Measurements from ENCODE around the gene RNF38. TPM values are rescaled to one million over a fixed set of nuclear protein-coding genes. Genes with fewer than 3 reads are reported as not detected.
"Not testable (repeated sequence)": the region's sequence is repeated elsewhere in the genome, so short reads cannot be mapped to it uniquely, and the experiment has no call there.

The RNF38 gene
- total RNA-seq, 1 donor from 2014 or later = 30.2 TPM

DNA sequence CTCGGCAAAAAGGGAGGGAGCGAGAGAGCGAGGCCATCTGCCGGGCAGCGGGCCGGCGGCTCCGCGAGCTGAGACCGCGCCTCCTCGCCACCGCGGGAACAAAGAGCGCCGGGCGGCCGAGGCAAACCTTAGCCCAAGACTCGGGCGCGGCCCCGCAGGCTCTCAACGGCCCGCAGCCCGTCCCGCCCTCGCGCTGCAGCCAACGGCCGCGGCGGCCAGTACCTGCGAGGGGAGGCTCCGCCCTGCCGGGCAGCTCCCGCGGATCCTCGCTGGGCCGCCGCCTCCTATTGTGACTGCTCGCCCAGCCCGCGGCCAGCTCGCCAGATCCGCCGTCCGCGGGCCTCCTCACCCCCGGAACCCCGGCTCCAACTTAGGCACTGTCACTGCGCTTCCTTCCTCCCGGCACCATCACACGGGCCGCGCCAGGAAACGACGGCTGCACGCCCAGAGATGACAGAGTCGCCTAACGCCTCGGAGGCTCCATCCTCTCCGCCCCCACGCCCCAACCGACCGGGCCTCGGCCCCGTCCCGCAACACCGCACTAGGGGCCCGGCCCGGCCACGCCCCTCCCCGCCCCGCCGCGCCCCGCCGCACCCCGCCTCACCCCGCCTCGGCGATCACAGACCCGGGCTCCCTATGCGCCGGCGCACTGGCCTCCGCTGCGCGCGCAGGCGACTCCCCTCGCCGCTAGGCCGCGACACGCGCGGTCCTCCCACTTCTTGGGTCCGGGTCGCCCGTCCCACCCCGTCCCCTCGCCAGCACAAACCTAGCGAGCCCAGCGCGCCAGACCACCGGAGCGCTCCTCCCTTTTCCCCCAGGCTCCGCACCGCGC is 479 bp upstream of the RNF38 start:
- Mint-ChIP-seq H3K4me3 (ENCODE audit: unreplicated experiment) (peak overlapping the region; percentile 91), H3K4me1 (ENCODE audit: unreplicated experiment) (peaks cover 35% of the 10 kb centered on the region), H3K9me3 (ENCODE audit: unreplicated experiment) (no peaks in the 10 kb centered on the region), H3K27me3 (ENCODE audit: unreplicated experiment) (no peaks in the 10 kb centered on the region), H3K27ac (ENCODE audit: unreplicated experiment) (peak overlapping the region; percentile 96), H3K36me3 (ENCODE audit: unreplicated experiment) (no peaks in the 10 kb centered on the region)
- peak; percentile 95 for DNase-seq (ENCODE audit: extremely low spot score, unreplicated experiment)
- TF ChIP-seq, protein P1, sequence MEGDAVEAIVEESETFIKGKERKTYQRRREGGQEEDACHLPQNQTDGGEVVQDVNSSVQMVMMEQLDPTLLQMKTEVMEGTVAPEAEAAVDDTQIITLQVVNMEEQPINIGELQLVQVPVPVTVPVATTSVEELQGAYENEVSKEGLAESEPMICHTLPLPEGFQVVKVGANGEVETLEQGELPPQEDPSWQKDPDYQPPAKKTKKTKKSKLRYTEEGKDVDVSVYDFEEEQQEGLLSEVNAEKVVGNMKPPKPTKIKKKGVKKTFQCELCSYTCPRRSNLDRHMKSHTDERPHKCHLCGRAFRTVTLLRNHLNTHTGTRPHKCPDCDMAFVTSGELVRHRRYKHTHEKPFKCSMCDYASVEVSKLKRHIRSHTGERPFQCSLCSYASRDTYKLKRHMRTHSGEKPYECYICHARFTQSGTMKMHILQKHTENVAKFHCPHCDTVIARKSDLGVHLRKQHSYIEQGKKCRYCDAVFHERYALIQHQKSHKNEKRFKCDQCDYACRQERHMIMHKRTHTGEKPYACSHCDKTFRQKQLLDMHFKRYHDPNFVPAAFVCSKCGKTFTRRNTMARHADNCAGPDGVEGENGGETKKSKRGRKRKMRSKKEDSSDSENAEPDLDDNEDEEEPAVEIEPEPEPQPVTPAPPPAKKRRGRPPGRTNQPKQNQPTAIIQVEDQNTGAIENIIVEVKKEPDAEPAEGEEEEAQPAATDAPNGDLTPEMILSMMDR (IDR thresholded peaks at IDR 0.05) = no peak

DNA sequence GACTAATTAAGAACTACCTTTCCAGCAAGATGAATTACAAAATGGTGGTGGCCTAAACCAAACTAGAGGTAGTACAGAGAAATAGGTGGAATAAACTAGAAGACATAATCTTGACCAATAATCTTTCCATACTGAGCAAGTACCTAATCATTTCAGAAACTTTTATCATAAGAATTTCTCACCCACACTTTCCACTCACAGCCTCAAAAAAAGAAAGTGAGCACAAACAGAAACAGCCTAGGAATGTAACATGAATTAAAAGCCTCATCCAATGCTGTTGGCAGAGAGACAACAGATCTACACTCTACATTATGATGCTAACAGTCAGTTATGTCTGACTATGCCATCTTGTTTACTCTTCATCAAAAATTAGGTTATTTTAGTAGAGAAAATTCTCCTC is 1.3 kb downstream of the RNF38 start:
- no peak for DNase-seq (ENCODE audit: extremely low spot score, unreplicated experiment)
- H3K27ac Mint-ChIP-seq (ENCODE audit: unreplicated experiment) = peak overlapping the region; percentile 31

DNA sequence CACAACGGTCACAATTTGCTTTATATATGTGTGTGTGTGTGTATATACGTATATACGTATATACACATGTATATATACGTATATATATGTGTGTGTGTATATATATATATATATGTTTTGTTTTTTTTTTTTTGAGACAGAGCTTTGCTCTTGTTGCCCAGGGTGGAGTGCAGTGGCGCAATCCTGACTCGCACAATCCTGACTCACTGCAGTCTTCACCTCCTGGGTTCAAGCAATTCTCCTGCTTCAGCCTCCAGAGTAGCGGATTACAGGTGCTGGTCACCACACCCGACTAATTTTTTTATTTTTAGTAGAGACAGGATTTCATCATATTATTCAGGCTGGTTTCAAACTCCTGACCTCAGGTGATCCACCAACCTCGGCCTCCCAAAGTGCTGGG is 3.1 kb downstream of the RNF38 start:
- TF ChIP-seq, protein P1 (IDR thresholded peaks at IDR 0.05) = no peak
- H3K9me3 Mint-ChIP-seq (ENCODE audit: unreplicated experiment) = no peaks in the 10 kb centered on the region
- no peak for DNase-seq (ENCODE audit: extremely low spot score, unreplicated experiment)
- H3K4me3 Mint-ChIP-seq (ENCODE audit: unreplicated experiment) = no peak overlapping the region
- H3K27ac Mint-ChIP-seq (ENCODE audit: unreplicated experiment) = peak overlapping the region; percentile 67
- H3K4me1 Mint-ChIP-seq (ENCODE audit: unreplicated experiment) = peaks cover 43% of the 10 kb centered on the region
- no peaks in the 10 kb centered on the region for H3K36me3 Mint-ChIP-seq (ENCODE audit: unreplicated experiment)
- no peaks in the 10 kb centered on the region for H3K27me3 Mint-ChIP-seq (ENCODE audit: unreplicated experiment)

More for the DNA sequence above, 1.3 kb downstream of the RNF38 start:
- Mint-ChIP-seq H3K4me3 (ENCODE audit: unreplicated experiment) (peak overlapping the region; percentile 50), H3K4me1 (ENCODE audit: unreplicated experiment) (peaks cover 37% of the 10 kb centered on the region), H3K9me3 (ENCODE audit: unreplicated experiment) (no peaks in the 10 kb centered on the region), H3K36me3 (ENCODE audit: unreplicated experiment) (no peaks in the 10 kb centered on the region), H3K27me3 (ENCODE audit: unreplicated experiment) (no peaks in the 10 kb centered on the region)
- TF ChIP-seq, protein P1 (IDR thresholded peaks at IDR 0.05) = no peak

DNA sequence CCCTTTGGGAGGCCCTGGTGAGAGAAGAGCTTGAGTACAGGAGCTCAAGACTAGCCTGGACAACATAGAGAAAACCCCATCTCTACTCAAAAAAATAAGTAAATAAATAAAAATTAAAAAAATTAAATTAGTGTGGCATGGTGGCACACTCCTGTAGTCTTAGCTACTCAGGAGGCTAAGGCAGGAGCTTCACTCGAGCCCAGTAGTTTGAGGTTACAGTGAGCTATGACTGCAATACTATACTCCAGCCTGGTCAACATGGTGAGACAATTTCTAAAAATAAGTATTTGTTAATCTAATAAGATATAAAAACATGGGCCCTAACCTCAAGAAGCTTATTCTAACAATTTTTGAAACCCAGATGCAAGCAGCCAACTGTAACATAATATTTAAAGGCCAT is 7.6 kb downstream of the RNF38 start:
- H3K4me3 Mint-ChIP-seq (ENCODE audit: unreplicated experiment) = no peak overlapping the region
- no peak overlapping the region for H3K27ac Mint-ChIP-seq (ENCODE audit: unreplicated experiment)
- no peak for DNase-seq (ENCODE audit: extremely low spot score, unreplicated experiment)
- H3K36me3 Mint-ChIP-seq (ENCODE audit: unreplicated experiment) = peaks cover 17% of the 10 kb centered on the region
- peaks cover 30% of the 10 kb centered on the region for H3K4me1 Mint-ChIP-seq (ENCODE audit: unreplicated experiment)
- TF ChIP-seq, protein P1 (IDR thresholded peaks at IDR 0.05) = no peak
- no peaks in the 10 kb centered on the region for H3K9me3 Mint-ChIP-seq (ENCODE audit: unreplicated experiment)
- no peaks in the 10 kb centered on the region for H3K27me3 Mint-ChIP-seq (ENCODE audit: unreplicated experiment)

DNA sequence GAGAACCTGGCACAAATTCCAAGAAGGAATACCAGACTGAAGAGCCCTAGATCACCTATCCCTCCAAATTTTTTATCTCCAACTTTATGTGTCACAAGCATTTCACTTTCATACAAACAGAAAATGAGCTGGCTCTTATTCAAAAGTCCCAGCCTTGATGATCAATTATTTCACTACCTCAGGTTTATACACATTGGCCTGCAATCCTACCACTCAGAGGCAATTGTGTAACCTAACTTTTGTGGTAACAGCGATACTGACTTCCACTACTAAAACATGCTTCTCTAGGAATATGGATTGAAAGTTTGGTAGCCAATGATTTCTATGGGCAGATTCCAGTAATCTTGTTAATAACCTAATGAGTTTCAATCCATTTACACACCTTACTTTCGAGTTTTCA is 10.5 kb downstream of the RNF38 start:
- no peaks in the 10 kb centered on the region for H3K27me3 Mint-ChIP-seq (ENCODE audit: unreplicated experiment)
- TF ChIP-seq, protein P1 (IDR thresholded peaks at IDR 0.05) = no peak
- peaks cover 21% of the 10 kb centered on the region for H3K4me1 Mint-ChIP-seq (ENCODE audit: unreplicated experiment)
- no peaks in the 10 kb centered on the region for H3K9me3 Mint-ChIP-seq (ENCODE audit: unreplicated experiment)
- H3K4me3 Mint-ChIP-seq (ENCODE audit: unreplicated experiment) = no peak overlapping the region
- no peak overlapping the region for H3K27ac Mint-ChIP-seq (ENCODE audit: unreplicated experiment)
- H3K36me3 Mint-ChIP-seq (ENCODE audit: unreplicated experiment) = peaks cover 21% of the 10 kb centered on the region
- DNase-seq (ENCODE audit: extremely low spot score, unreplicated experiment) = no peak

DNA sequence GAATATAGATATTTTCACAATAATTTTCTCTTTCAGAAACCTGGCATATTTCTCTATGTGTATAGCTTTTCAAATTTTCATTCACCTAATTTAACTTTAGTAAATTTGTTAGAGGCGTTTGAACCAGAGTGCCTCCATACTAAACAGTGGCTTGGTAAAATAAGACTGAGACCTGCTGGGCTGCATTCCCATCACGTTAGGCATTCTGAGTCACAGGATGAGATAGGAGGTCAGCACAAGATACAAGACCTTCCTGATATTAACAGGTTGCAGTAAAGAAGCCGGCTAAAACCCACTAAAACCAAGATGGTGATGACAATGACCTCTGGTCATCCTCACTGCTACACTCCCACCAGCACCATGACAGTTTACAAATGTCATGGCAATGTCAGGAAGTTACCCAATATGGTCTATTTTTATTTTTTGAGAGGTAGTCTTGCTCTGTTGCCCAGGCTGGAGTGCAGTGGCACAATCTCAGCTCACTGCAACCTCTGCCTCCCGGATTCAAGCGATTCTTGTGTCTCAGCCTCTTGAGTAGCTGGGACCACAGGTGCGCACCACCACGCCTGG is 13.6 kb downstream of the RNF38 start:
- Mint-ChIP-seq H3K4me1 (ENCODE audit: unreplicated experiment) (peaks cover 33% of the 10 kb centered on the region), H3K36me3 (ENCODE audit: unreplicated experiment) (peaks cover 26% of the 10 kb centered on the region)
- not testable (repeated sequence) for H3K4me3 Mint-ChIP-seq (ENCODE audit: unreplicated experiment); H3K9me3 Mint-ChIP-seq (ENCODE audit: unreplicated experiment); H3K27me3 Mint-ChIP-seq (ENCODE audit: unreplicated experiment); H3K27ac Mint-ChIP-seq (ENCODE audit: unreplicated experiment); DNase-seq (ENCODE audit: extremely low spot score, unreplicated experiment)

Data from osteocyte (in vitro differentiated cells).